Measurements from ENCODE around the gene TMEM200A.

DNA sequence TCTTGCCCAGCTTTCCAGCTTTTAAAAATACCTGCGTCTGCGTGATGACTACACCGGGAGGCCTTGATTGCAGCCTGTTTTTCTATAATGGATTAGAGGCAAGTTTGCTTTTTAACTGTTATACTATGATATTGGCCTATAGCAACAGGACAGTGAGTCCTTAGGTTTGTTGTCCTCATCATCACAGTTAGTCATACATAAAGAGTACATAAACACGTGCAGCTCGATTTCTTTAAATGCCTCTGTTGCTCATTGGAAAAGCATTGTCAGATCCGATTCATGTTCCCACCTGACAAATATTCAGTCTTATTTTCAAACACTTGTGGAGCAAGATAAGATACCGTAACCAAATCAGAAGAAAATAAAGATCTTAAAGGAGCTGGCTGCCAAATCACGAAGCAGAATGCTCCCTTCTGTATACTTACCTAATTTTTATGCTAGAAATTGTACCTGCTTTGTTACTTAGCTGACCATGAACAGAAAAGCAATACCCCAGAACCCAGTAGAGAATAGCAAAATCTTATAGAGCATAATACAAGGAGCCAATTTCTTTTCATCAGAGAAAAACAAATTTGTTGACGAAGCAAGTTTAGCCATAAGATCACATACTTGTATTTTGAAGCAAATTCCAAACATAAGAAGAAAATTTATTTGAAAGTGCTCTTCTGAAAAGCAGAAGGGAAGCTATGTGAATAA lies 100.4 kb downstream of the TMEM200A start:
- TF ChIP-seq, protein P1, sequence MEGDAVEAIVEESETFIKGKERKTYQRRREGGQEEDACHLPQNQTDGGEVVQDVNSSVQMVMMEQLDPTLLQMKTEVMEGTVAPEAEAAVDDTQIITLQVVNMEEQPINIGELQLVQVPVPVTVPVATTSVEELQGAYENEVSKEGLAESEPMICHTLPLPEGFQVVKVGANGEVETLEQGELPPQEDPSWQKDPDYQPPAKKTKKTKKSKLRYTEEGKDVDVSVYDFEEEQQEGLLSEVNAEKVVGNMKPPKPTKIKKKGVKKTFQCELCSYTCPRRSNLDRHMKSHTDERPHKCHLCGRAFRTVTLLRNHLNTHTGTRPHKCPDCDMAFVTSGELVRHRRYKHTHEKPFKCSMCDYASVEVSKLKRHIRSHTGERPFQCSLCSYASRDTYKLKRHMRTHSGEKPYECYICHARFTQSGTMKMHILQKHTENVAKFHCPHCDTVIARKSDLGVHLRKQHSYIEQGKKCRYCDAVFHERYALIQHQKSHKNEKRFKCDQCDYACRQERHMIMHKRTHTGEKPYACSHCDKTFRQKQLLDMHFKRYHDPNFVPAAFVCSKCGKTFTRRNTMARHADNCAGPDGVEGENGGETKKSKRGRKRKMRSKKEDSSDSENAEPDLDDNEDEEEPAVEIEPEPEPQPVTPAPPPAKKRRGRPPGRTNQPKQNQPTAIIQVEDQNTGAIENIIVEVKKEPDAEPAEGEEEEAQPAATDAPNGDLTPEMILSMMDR (conservative IDR thresholded peaks at IDR 0.05; ENCODE audit: low read depth, low read length), result no peak
- TF ChIP-seq EZH2 (IDR thresholded peaks at IDR 0.05; ENCODE audit: low read length, unreplicated experiment), result no peak
